Measurements from ENCODE around the gene PRAMEF12. TPM values are rescaled to one million over a fixed set of nuclear protein-coding genes. Genes with fewer than 3 reads are reported as not detected.
A peak's percentile ranks its signal among the peaks of the same experiment; 100 is the strongest.

Gene PRAMEF12
- total and polyA plus RNA-seq, 7 donors: not detected

DNA sequence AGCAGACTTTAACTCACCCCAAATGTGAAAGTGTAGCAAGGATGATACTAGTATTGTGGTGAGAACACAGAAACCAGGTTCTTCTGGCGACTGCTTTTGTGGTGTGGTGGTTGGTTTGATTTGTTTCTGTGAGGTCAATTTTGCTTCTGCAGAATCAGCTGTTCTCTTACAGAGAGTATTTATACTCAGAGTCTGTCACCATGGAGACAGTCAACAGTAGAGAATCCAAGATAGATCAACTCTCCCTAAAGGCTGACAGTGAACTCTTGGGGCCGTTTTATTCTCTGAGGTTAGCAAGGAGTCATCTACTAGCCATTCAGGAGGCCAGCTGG lies 27.6 kb upstream of the PRAMEF12 start, which contains the start of gene CFAP107:
Gene CFAP107 (plus strand): TSS at position 209 of the 332 bp plus-strand sequence. CDS start 231 bp downstream, outside the sequence.
- WGBS, 3 donors: 10 to 30% (median 19%) methylated on average over 2 of the region's 2 CpGs
- H3K27ac ChIP-seq: no peak within 1 kb of the TSS
- no peak within 1 kb of the TSS for H3K4me3 ChIP-seq
- H3K9me3 ChIP-seq: peaks cover 21% of the 10 kb centered on the region
- peaks cover 0 to 6% (median 0%) of the 10 kb centered on the region in 3 donors for H3K27me3 ChIP-seq (ENCODE audit: insufficient read depth in 3 of 3, low read length in 2 of 3)
- ATAC-seq (peak in 1 of 4 donors; percentile 72), DNase-seq (no peak)
- H3K4me1 ChIP-seq: no peaks in the 10 kb centered on the region
- intact Hi-C loops (cut with DNase I): no loop called here
- no peaks in the 10 kb centered on the region for H3K36me3 ChIP-seq (ENCODE audit: insufficient read depth in 1 of 2, low read depth in 1 of 2)
- TF ChIP-seq CTCF (IDR thresholded peaks at IDR 0.05): no peak

DNA sequence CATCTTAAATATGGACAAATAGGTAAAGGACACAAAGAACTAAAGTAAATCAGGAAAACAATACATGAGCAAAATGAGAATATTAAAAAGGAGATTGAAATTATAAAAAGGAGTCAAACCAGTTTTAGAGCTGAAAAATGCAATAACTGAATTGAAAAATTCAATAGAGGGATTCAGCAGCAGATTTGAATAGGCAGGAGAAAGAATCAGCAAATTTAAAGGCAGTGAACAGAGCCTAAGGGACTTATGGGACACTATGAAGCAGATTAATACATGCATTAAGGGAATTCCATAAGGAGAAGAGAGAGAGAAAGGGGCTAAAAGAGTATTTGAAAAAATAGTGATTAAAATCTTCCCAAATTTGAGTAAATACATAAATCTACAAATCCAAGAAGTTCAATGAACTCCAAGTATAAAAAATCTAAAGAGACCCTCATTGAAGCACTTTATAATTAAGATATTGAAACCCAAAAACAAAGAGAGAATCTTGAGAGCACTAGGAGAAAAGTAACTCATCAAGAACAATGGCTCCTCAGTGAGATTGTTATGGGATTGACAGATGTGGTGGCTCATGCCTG lies 24.7 kb upstream of the PRAMEF12 start:
- Histone ChIP-seq H3K9me3 (peaks cover 21% of the 10 kb centered on the region), H3K36me3 (ENCODE audit: insufficient read depth in 1 of 2, low read depth in 1 of 2) (no peaks in the 10 kb centered on the region), H3K4me3 (no peak overlapping the region), H3K27ac (no peak overlapping the region), H3K4me1 (no peaks in the 10 kb centered on the region), H3K27me3 (ENCODE audit: insufficient read depth in 3 of 3, low read length in 2 of 3) (peaks cover 0 to 6% (median 0%) of the 10 kb centered on the region in 3 donors)
- no peak for TF ChIP-seq CTCF (IDR thresholded peaks at IDR 0.05)
- ATAC-seq (no peak), DNase-seq (no peak)
- intact Hi-C loops (cut with DNase I): no loop called here

DNA sequence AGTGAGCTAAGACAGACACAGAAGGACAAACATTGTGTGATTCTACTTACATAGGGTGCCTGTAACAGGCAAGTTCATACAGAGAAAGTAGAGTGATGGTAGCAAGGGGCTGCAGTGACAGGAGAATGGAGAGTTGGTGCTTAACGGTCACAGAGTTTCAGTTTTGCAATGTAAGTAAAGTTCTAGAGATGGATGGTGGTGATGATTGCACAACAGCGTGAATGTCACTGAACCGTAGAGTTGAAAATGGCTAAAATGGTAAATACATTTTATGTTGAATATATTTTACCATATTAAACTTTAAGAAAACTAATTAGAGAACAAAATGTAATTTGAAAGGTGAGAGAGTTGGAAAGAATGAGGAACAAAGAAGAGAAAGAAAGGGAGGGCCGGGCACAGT lies 18.8 kb upstream of the PRAMEF12 start:
- no peaks in the 10 kb centered on the region for H3K36me3 ChIP-seq (ENCODE audit: insufficient read depth in 1 of 2, low read depth in 1 of 2)
- H3K27me3 ChIP-seq (ENCODE audit: insufficient read depth in 3 of 3, low read length in 2 of 3): peaks cover 0 to 10% (median 0%) of the 10 kb centered on the region in 3 donors
- no peak for DNase-seq
- peaks cover 5% of the 10 kb centered on the region for H3K9me3 ChIP-seq
- TF ChIP-seq CTCF (IDR thresholded peaks at IDR 0.05): no peak
- 79 to 89% (median 83%) methylated on average over 4 of the region's 4 CpGs for WGBS, 3 donors
- intact Hi-C loops (cut with DNase I): no loop called here
- no peak for ATAC-seq
- no peak overlapping the region for H3K27ac ChIP-seq
- H3K4me1 ChIP-seq: no peaks in the 10 kb centered on the region
- H3K4me3 ChIP-seq: no peak overlapping the region

DNA sequence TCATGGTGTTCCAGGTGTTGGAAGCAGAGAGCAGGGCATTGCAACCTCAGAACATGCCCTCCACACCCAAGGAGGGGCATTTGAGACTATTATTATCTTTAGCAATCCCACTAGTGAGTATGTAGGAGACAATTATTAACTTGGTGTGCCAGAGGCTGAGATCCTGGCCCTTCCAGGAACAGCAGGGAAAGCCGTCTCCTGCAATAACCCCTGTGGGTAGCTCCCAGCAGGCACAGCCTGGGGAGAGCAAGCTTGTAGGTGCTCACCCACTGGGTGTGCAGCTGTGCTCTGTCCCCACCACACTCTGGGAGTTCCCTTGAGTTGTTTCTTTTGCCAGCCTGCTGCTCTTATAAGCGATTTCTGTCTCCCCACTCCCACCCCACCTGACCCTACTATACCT lies 17.3 kb upstream of the PRAMEF12 start:
- Histone ChIP-seq H3K9me3 (no peaks in the 10 kb centered on the region), H3K4me1 (no peaks in the 10 kb centered on the region), H3K4me3 (no peak overlapping the region), H3K36me3 (ENCODE audit: insufficient read depth in 1 of 2, low read depth in 1 of 2) (no peaks in the 10 kb centered on the region), H3K27ac (no peak overlapping the region), H3K27me3 (ENCODE audit: insufficient read depth in 3 of 3, low read length in 2 of 3) (peaks cover 0 to 5% (median 0%) of the 10 kb centered on the region in 3 donors)
- TF ChIP-seq CTCF (IDR thresholded peaks at IDR 0.05): no peak
- no peak for ATAC-seq
- DNase-seq: no peak
- 51 to 73% (median 72%) methylated on average over 2 of the region's 2 CpGs for WGBS, 3 donors
- intact Hi-C loops (cut with DNase I): no loop called here

All from psoas muscle (tissue), 8 donors.